Hematopoietic multipotent progenitor cell (in vitro differentiated cells): Measurements from ENCODE around the gene ETNPPL. TPM values are rescaled to one million over a fixed set of nuclear protein-coding genes. Genes with fewer than 3 reads are reported as not detected.
A peak's percentile ranks its signal among the peaks of the same experiment; 100 is the strongest.

ENCODE experiments used
- DNase-seq, 3 donors: peaks; one replicate each; pipeline ENCODE4 v3.0.0-alpha.2; 2011 to 2015; ENCODE audit warnings: low read depth in 2 of 3, low spot score in 2 of 3
- total RNA-seq: library from RNA; depleted of rRNA; stranded (reverse); fragments of >200 nt; gene quantifications from one replicate; pipeline ENCODE4 v1.2.3, GENCODE V29; 2012

ETNPPL gene
- total RNA-seq, 1 donor = not detected

GRCh38 chr4:108702960-108703359 lies 59.9 kb downstream of the ETNPPL start:
- peak in 1 of 3 donors; percentile 35 for DNase-seq

GRCh38 chr4:108700081-108700757 lies 62.6 kb downstream of the ETNPPL start:
- DNase-seq = peak in 2 of 3 donors; percentile 58 to 85

- no peak for DNase-seq
Observed at GRCh38 chr4:108696160-108696559, 66.7 kb downstream of the ETNPPL start.

- DNase-seq = no peak
Observed at GRCh38 chr4:108695062-108695461, 67.8 kb downstream of the ETNPPL start.

GRCh38 chr4:108694423-108694822 lies 68.4 kb downstream of the ETNPPL start:
- no peak for DNase-seq

- DNase-seq = no peak
Observed at GRCh38 chr4:108693819-108694218, 69.0 kb downstream of the ETNPPL start.

GRCh38 chr4:108693211-108693610 lies 69.6 kb downstream of the ETNPPL start:
- DNase-seq = no peak

Other genes with a start within 250 kb of the ETNPPL start
- gene RPL34, start 142.5 kb downstream of the ETNPPL start, total RNA-seq = 1,196 TPM
- 116 TPM for gene OSTC, start 112.5 kb downstream of the ETNPPL start, total RNA-seq